Esophagus (tissue), 2 donors: ENCODE measurements around the gene TAGLN3. TPM values are rescaled to one million over a fixed set of nuclear protein-coding genes. Genes with fewer than 3 reads are reported as not detected.

Experiments
- H3K27ac ChIP-seq, 2 donors: one replicate each; pipeline ENCODE4 v1.5.1; 2013; ENCODE audit warnings: low read depth in 2 of 2, mild to moderate bottlenecking in 2 of 2, inconsistent platforms in 1 of 2, low read length in 1 of 2, moderate library complexity in 1 of 2
- H3K27me3 ChIP-seq, 2 donors: one replicate each; pipeline ENCODE4 v1.6.1; 2013; ENCODE audit warnings: low read length in 2 of 2, control low read depth in 1 of 2, mild to moderate bottlenecking in 1 of 2; ENCODE audit not compliant: insufficient read depth in 2 of 2, control insufficient read depth in 1 of 2
- H3K36me3 ChIP-seq, 2 donors: one replicate each; pipeline ENCODE4 v1.6.1; 2013; ENCODE audit warnings: low read length in 1 of 2; ENCODE audit not compliant: control insufficient read depth in 2 of 2, insufficient read depth in 2 of 2
- H3K4me1 ChIP-seq, 2 donors: one replicate each; pipeline ENCODE4 v1.6.1; 2013; ENCODE audit warnings: low read length in 1 of 2; ENCODE audit not compliant: control insufficient read depth in 2 of 2, insufficient read depth in 2 of 2
- H3K4me3 ChIP-seq, 2 donors: one replicate each; pipeline ENCODE4 v1.5.1; 2013; ENCODE audit warnings: low read length in 2 of 2, mild to moderate bottlenecking in 2 of 2, low read depth in 1 of 2, moderate library complexity in 1 of 2
- H3K9me3 ChIP-seq, 2 donors: one replicate each; pipeline ENCODE4 v1.6.1; 2013; ENCODE audit warnings: mild to moderate bottlenecking in 2 of 2, low read depth in 1 of 2, low read length in 1 of 2, moderate library complexity in 1 of 2; ENCODE audit not compliant: control insufficient read depth in 2 of 2, insufficient read depth in 1 of 2
- WGBS, 2 donors: extraction: QIAGEN DNeasy Blood & Tissue Kit; methylation state at CpG; one replicate each; pipeline ENCODE4 v1.1.7; 2013; 5-methylcytosine and 5-hydroxymethylcytosine counted together
- polyA plus RNA-seq, 2 donors: library from polyadenylated mRNA; stranded (reverse); fragments of 200-250 nt; gene quantifications; one replicate each; pipeline ENCODE4 v1.2.3, GENCODE V29; 2013
- donor health status: healthy with polysubstance abuse.
- donor health status: Bipolar disorder and iron deficiency.

TAGLN3 gene
- under 1 TPM; 0.02 to 0.06 TPM for polyA plus RNA-seq

DNA sequence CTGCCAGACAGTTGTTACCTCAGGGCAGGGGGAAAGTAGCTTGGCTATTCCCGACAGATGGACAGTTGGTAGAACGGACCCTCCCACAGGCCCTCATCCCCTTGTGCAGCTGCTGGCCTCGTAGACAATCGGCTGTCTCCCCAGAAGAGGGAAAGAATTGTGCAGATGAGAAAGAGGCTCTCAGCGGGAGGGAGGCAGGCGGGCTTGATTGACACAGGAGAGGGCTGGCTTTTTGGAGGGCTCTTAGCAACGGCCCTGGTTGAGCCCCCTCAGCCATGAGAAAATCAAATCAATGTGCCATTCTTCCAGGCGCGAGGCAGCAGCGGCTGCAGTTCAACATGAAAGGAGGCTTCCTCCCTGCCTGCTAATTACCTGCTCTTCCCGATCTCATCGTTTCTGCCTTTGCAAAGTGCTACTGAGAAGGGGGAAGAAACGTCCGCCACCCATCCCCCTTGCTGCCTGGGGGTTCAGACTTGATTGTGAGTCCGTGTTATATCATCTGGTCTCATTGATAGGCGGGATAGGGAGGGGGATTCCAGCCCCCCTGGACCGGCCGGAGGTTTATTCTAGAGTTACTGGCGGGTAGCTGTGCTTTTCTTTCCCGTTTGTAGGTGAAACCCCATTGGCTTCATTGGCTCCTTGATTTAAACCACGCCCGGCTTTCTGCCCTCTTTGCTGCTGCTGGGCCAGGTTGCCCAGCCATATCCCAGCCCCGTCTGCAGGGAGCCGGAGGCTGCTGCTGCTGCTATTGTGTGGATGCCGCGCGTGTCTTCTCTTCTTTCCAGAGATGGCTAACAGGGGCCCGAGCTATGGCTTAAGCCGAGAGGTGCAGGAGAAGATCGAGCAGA lies at the start of gene TAGLN3:
TAGLN3 (plus strand) TSS at position 287 of the 848 bp plus-strand sequence; CDS start at position 788, 501 bp downstream.
- no peaks in the 10 kb centered on the region for H3K36me3 ChIP-seq

DNA sequence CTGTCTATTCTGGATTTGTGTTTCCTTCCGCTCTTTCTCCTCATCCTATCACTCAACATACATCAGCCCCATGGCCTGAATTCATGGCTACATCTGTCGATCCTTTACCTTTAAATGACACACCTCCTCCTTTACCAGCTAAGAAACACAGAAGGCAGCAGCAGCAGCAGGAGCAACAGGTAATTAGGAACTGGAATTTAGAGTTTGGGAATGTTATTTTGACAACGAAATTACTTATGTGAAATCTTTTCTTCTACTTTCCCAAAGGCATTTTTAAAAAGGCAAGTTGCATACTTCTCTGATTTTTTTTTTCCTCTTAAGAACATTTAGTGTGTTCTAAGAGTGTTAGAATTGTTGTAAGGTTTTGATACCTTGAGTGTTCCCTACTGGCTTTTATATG lies 49.0 kb upstream of the TAGLN3 start:
- 86 to 87% methylated on average over 3 of the region's 3 CpGs for WGBS, 2 donors
- no peaks in the 10 kb centered on the region for H3K4me1 ChIP-seq
- no peak overlapping the region for H3K27ac ChIP-seq
- H3K4me3 ChIP-seq, result no peak overlapping the region
- peaks cover 0 to 3% of the 10 kb centered on the region in 2 donors for H3K36me3 ChIP-seq
- no peaks in the 10 kb centered on the region for H3K27me3 ChIP-seq
- no peaks in the 10 kb centered on the region for H3K9me3 ChIP-seq

More for the DNA sequence above, at the start of gene TAGLN3:
- Histone ChIP-seq H3K4me1 (peaks cover 5 to 10% of the 10 kb centered on the region in 2 donors), H3K27ac (no peak within 1 kb of the TSS), H3K27me3 (no peaks in the 10 kb centered on the region), H3K4me3 (peak within 1 kb of the TSS; percentile 31 to 41), H3K9me3 (no peaks in the 10 kb centered on the region)
- WGBS, 2 donors, result 7 to 10% methylated on average over 30 of the region's 30 CpGs

DNA sequence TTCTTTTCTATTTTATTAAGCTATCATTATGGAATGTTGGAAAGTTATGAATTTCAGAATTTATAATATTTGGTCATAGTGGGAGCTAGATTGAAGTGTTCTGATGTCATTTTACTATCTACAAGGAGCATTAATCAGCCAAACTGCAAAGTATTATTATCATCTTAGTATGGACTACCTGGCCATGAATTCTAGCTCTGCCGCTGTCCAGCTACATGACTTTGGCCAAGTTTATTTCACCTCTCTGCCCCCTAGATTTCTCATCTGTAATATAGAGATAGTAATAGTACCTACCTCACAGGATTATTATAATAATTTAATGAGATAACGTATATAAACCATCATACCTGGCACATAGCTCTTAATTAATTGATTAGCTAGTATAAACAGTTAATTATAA lies 47.7 kb upstream of the TAGLN3 start:
- H3K4me1 ChIP-seq, result no peaks in the 10 kb centered on the region
- H3K27me3 ChIP-seq, result no peaks in the 10 kb centered on the region
- peaks cover 0 to 3% of the 10 kb centered on the region in 2 donors for H3K36me3 ChIP-seq
- H3K27ac ChIP-seq, result no peak overlapping the region
- no peaks in the 10 kb centered on the region for H3K9me3 ChIP-seq
- no peak overlapping the region for H3K4me3 ChIP-seq
- 91 to 93% methylated on average over 2 of the region's 2 CpGs for WGBS, 2 donors

DNA sequence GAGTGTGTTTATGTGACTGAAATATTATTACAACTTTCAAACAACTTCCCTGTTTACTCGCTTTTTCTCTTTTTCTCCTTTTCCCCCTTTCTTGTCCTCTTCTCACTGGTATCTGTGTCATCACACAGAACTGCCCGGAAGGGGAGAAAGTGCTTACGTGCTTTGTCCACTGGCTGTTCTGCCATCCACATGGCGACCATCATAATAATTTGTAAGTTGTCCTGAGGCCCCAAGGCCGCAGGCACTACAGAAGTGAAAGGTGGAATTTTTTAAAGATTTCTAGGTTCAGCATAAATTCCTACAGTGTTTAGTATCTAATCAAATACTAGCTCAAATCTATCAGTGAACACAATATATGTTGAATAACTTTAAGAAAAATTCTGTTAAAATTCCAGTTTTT lies 46.6 kb upstream of the TAGLN3 start:
- H3K27me3 ChIP-seq, result no peaks in the 10 kb centered on the region
- no peaks in the 10 kb centered on the region for H3K4me1 ChIP-seq
- H3K27ac ChIP-seq, result no peak overlapping the region
- 96% methylated on average over 5 of the region's 5 CpGs for WGBS, 2 donors
- H3K36me3 ChIP-seq, result peaks cover 0 to 3% of the 10 kb centered on the region in 2 donors
- H3K9me3 ChIP-seq, result no peaks in the 10 kb centered on the region
- H3K4me3 ChIP-seq, result no peak overlapping the region

DNA sequence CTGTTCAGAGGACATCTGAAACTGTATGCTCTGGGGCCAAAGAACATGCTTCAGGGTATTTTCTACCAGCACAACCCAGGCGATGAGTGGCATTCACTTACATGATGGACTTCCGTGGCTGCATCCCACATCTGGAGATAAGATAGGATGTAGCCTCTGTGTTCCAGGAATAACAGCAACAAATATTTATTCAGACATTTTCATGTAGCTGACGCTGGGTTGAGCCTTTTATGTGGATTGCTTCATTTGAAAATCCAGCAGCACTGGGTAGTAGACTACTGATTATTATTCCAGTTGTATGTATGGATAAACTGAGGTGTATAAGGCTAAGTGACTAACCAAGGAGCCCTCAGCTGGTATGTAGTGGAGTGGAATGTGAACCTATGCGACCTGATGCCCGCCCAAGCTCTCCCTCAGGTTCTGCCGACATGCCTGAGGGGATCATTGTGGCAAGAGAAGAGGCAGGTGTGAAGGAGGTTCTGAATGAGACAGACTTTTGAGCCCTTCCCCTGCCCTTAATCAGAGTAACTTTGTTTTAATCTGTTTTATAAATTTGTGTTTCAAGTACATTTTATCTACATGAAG lies 45.8 kb upstream of the TAGLN3 start:
- Histone ChIP-seq H3K4me3 (no peak overlapping the region), H3K27ac (no peak overlapping the region), H3K4me1 (no peaks in the 10 kb centered on the region), H3K9me3 (no peaks in the 10 kb centered on the region), H3K27me3 (no peaks in the 10 kb centered on the region), H3K36me3 (peaks cover 0 to 3% of the 10 kb centered on the region in 2 donors)
- WGBS, 2 donors, result 85 to 92% methylated on average over 6 of the region's 6 CpGs

DNA sequence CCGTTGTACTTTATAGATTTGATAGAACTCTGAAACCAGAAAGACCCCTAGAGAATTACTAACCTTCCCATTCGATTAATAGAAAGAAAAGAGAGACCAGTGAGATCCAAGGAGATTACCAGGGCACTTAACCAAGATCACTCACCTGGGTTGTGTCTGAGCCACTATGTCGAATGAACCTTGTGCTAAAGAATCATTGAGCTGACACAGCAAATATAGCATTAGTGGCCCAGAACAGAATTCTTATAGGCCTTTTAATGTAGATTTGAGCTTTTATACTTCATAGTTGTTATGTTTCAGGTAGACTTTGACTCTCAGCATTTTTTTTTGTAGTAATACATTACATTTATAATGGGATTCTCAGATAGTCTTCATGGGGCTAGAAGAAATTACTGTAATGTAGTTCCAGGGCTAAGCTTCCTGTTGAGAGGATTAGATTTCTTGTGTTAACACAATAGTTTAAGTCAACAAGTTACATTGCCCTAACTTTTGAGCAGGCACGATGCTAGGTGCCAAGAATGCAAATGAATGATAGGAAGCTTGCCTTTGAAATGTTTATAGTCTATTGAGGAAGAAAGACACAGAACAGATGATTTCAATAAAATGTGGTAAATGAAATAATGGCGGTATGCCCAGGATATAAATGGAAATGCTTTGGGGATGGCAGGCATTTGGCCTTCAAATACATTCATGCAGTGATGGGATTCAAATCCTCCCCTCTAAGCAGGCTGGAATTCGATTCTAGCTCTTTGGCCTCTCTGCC lies 44.3 kb upstream of the TAGLN3 start:
- H3K27me3 ChIP-seq, result no peaks in the 10 kb centered on the region
- WGBS, 2 donors, result 50 to 64% methylated on average over 6 of the region's 6 CpGs
- no peaks in the 10 kb centered on the region for H3K9me3 ChIP-seq
- peaks cover 0 to 3% of the 10 kb centered on the region in 2 donors for H3K36me3 ChIP-seq
- H3K4me1 ChIP-seq, result no peaks in the 10 kb centered on the region
- H3K27ac ChIP-seq, result no peak overlapping the region
- no peak overlapping the region for H3K4me3 ChIP-seq

DNA sequence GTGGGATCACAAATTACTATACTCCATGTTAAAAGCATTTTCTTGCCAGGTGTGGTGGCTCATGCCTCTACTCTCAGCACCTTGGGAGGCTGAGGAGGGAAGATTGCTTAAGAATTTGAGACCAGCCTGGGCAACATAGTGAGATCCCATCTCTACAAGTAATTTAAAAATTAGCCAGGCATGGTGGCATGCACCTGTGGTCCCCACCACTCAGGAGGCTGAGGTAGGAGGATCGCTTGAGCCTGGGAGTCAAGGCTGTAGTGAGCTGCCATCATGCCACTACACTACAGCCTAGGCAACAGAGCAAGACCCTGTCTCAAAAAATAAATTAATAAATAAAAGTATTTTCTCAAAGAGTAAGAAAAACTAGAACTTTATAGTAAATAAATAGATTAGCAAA lies 42.8 kb upstream of the TAGLN3 start:
- Histone ChIP-seq H3K4me3 (no peak overlapping the region), H3K36me3 (peaks cover 0 to 3% of the 10 kb centered on the region in 2 donors), H3K27me3 (no peaks in the 10 kb centered on the region), H3K27ac (no peak overlapping the region), H3K9me3 (no peaks in the 10 kb centered on the region), H3K4me1 (no peaks in the 10 kb centered on the region)
- 96 to 100% methylated on average over 1 of the region's 1 CpG for WGBS, 2 donors

DNA sequence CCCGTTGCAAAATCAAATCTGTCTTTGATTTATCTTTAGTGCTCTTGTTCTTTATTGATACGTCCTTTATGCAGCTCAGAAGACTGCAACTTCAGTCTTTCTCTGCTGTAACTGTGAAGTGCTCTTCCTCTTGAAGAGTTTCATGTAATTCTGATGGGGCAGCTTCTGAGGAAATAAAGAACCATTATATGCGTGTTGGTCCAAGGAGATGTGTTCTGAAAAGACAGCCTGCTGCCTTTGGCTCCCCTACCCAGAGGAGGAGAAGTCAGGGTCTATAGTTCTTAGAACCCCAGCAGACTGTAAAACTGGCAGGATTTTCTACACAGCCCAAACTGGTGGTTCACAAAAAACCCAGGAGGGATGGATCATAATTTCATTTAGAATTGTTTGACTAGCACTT lies 42.3 kb upstream of the TAGLN3 start:
- Histone ChIP-seq H3K27ac (no peak overlapping the region), H3K36me3 (peaks cover 0 to 3% of the 10 kb centered on the region in 2 donors), H3K4me1 (no peaks in the 10 kb centered on the region), H3K27me3 (no peaks in the 10 kb centered on the region), H3K9me3 (no peaks in the 10 kb centered on the region), H3K4me3 (no peak overlapping the region)
- 92% methylated on average over 3 of the region's 3 CpGs for WGBS, 2 donors

DNA sequence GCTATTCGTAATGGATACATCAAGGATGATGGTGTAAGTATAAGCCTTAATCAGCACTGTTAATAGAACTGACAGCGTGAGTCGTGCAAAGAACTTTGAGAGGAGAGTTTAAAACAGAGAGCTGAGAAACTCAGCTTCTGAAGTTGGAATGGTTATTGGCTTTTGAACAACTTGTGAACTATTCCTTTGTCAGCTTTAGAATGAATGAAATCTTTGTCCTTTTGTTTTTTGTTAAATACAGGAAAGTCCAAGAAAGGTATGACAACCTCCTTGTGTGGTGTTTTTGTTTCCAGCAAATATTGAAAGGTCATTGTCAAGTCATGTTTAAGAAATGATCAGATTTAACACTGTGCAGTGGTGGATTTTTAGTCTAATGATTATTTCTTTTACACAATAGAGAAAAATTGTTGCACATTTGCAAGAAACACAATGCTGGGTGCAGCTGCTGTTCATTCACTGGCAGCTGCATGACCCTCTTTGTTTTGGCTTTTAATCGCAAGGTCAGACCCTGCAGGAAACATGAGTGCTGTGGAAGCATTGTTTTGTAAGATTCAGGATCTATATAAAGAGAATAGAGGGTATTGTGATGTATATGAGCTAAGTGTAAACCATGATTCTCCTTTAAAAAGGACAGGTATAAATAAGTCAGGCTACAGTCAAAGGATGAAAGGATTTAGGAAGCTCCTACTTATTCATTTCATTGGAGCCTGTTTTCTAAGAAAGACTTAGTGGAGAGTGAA lies 41.6 kb upstream of the TAGLN3 start:
- 72 to 79% methylated on average over 4 of the region's 4 CpGs for WGBS, 2 donors
- Histone ChIP-seq H3K27me3 (no peaks in the 10 kb centered on the region), H3K36me3 (peaks cover 0 to 3% of the 10 kb centered on the region in 2 donors), H3K9me3 (no peaks in the 10 kb centered on the region), H3K4me3 (no peak overlapping the region), H3K27ac (no peak overlapping the region), H3K4me1 (no peaks in the 10 kb centered on the region)
